Endodermal cell (in vitro differentiated cells): ENCODE results near the gene SPOCK1. TPM values are rescaled to one million over a fixed set of nuclear protein-coding genes. Genes with fewer than 3 reads are reported as not detected.

Source experiments
- DNase-seq: peaks from one replicate; pipeline ENCODE4 v3.0.0-alpha.2; 2017
- H3K27ac ChIP-seq: 2 replicates; pipeline ENCODE4 v1.5.1; 2013; ENCODE audit warnings: mild to moderate bottlenecking, low read depth, low read length, moderate library complexity
- H3K27me3 ChIP-seq: 2 replicates; pipeline ENCODE4 v1.6.1; 2013; ENCODE audit warnings: mild to moderate bottlenecking, low read length, moderate library complexity; ENCODE audit not compliant: insufficient read depth, control insufficient read depth, poor library complexity, severe bottlenecking
- H3K36me3 ChIP-seq: 2 replicates; pipeline ENCODE4 v1.7.0; 2013; ENCODE audit warnings: mild to moderate bottlenecking, low read length, moderate library complexity; ENCODE audit not compliant: control insufficient read depth, insufficient read depth
- H3K4me1 ChIP-seq: one replicate; pipeline ENCODE4 v1.7.0; 2013; ENCODE audit warnings: low read length; ENCODE audit not compliant: control insufficient read depth, insufficient read depth
- H3K4me3 ChIP-seq: 2 replicates; pipeline ENCODE4 v1.5.1; 2013; ENCODE audit warnings: mild to moderate bottlenecking, low read length, moderate library complexity
- H3K9ac ChIP-seq: 2 replicates; pipeline ENCODE4 v1.6.1; 2013; ENCODE audit warnings: mild to moderate bottlenecking, low read length, moderate library complexity; ENCODE audit not compliant: poor library complexity, severe bottlenecking; ENCODE audit errors: extremely low read depth
- H3K9me3 ChIP-seq: 2 replicates; pipeline ENCODE4 v1.6.1; 2013; ENCODE audit warnings: mild to moderate bottlenecking, low read length, moderate library complexity; ENCODE audit not compliant: control insufficient read depth
- H3K27ac Mint-ChIP-seq: 2 replicates; pipeline ENCODE4 v1.8.0; 2020; ENCODE audit warnings: mixed read lengths
- H3K27me3 Mint-ChIP-seq: 2 replicates; pipeline ENCODE4 v1.8.0; 2021; ENCODE audit warnings: mild to moderate bottlenecking, mixed read lengths; ENCODE audit not compliant: insufficient read depth
- H3K36me3 Mint-ChIP-seq: 2 replicates; pipeline ENCODE4 v1.8.0; 2020; ENCODE audit warnings: low read depth, mixed read lengths
- H3K4me1 Mint-ChIP-seq: 2 replicates; pipeline ENCODE4 v1.8.0; 2020; ENCODE audit warnings: mixed read lengths
- H3K4me3 Mint-ChIP-seq: 2 replicates; pipeline ENCODE4 v1.8.0; 2020; ENCODE audit warnings: mild to moderate bottlenecking, moderate library complexity, mixed read lengths
- H3K9me3 Mint-ChIP-seq: 2 replicates; pipeline ENCODE4 v1.8.0; 2020; ENCODE audit warnings: mild to moderate bottlenecking, mixed read lengths
- CTCF ChIP-seq: fragments of 200-600 bp; sonication (generic); conservative IDR thresholded peaks from 2 replicates; pipeline ENCODE4 v1.5.0; 2021; ENCODE audit warnings: antibody characterized with exemption, mild to moderate bottlenecking
- WGBS, 2 experiments: methylation state at CpG; one replicate each; pipeline versions ENCODE4 v1.1.5 to v1.1.7; 2013; ENCODE audit warnings: missing lambda C conversion rate in 2 of 2, mixed read lengths in 1 of 2; ENCODE audit not compliant: insufficient coverage in 1 of 2, insufficient read length in 1 of 2; 5-methylcytosine and 5-hydroxymethylcytosine counted together
- total RNA-seq, 2 donors: library from RNA; stranded (reverse); fragmentation: NEBNext Ultra II Directional in 1 of 2; extraction: Animal tissue kit (Norgen Biotek cat#: 25700) in 1 of 2; gene quantifications; 2 replicates in 1 of 2; 3 replicates in 1 of 2; pipeline ENCODE4 v1.2.1, GENCODE V29; 2021

SPOCK1 gene
- total RNA-seq, 2 donors from 2014 or later: 25.8 to 39.8 TPM

- H3K27ac ChIP-seq: no peak overlapping the region
- peaks cover 9% of the 10 kb centered on the region for H3K4me1 Mint-ChIP-seq
- peaks cover 16% of the 10 kb centered on the region for H3K27me3 Mint-ChIP-seq
- no peak for DNase-seq
- no peak for TF ChIP-seq CTCF
- H3K9me3 ChIP-seq: no peaks in the 10 kb centered on the region
- H3K4me1 ChIP-seq: no peaks in the 10 kb centered on the region
- H3K27ac Mint-ChIP-seq: no peak overlapping the region
- H3K9me3 Mint-ChIP-seq: no peaks in the 10 kb centered on the region
- H3K4me3 Mint-ChIP-seq: no peak overlapping the region
- H3K4me3 ChIP-seq: no peak overlapping the region
- no peaks in the 10 kb centered on the region for H3K36me3 ChIP-seq
- H3K27me3 ChIP-seq: no peaks in the 10 kb centered on the region
- no peaks in the 10 kb centered on the region for H3K36me3 Mint-ChIP-seq
- 87 to 95% methylated on average over 2 to 3 of the region's 3 CpGs for WGBS, 2 experiments
- no peak overlapping the region for H3K9ac ChIP-seq
These were observed 141.7 kb downstream of the SPOCK1 start for GRCh38 chr5:137357436-137357835.

DNA sequence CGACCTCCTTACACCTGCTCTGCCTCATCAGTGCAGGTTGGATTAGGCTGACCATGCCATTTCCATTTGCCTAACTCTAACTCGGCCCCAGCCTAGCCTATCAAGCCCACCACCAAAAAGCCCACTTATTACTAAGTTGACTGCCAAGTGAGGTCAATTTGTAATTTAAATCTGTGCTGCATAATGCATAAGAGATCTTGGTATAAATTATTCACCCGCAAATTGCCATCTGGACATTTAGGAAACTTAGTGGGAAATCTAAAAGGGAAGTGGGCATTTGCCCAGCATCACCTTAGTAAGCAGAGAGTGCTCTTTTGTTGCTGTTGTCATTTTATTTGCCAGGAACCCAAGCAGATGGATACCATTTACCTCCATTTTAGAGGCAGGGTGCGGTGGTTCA, 143.0 kb downstream of the SPOCK1 start:
- Histone ChIP-seq H3K9ac (no peak overlapping the region), H3K27me3 (no peaks in the 10 kb centered on the region), H3K27ac (no peak overlapping the region), H3K4me1 (no peaks in the 10 kb centered on the region), H3K9me3 (no peaks in the 10 kb centered on the region), H3K36me3 (no peaks in the 10 kb centered on the region), H3K4me3 (no peak overlapping the region)
- Mint-ChIP-seq H3K27ac (no peak overlapping the region), H3K36me3 (no peaks in the 10 kb centered on the region), H3K4me3 (no peak overlapping the region), H3K4me1 (peaks cover 11% of the 10 kb centered on the region), H3K9me3 (no peaks in the 10 kb centered on the region), H3K27me3 (peaks cover 16% of the 10 kb centered on the region)
- no peak for TF ChIP-seq CTCF
- WGBS, 2 experiments: 92 to 93% methylated on average over 3 to 4 of the region's 4 CpGs
- DNase-seq: no peak

- no peaks in the 10 kb centered on the region for H3K4me1 ChIP-seq
- H3K27me3 ChIP-seq: no peaks in the 10 kb centered on the region
- Mint-ChIP-seq H3K4me3 (no peak overlapping the region), H3K9me3 (no peaks in the 10 kb centered on the region), H3K27me3 (peaks cover 16% of the 10 kb centered on the region), H3K27ac (no peak overlapping the region), H3K4me1 (peaks cover 11% of the 10 kb centered on the region), H3K36me3 (no peaks in the 10 kb centered on the region)
- H3K4me3 ChIP-seq: no peak overlapping the region
- no peak for TF ChIP-seq CTCF
- DNase-seq: no peak
- H3K27ac ChIP-seq: no peak overlapping the region
- no peak overlapping the region for H3K9ac ChIP-seq
- no peaks in the 10 kb centered on the region for H3K9me3 ChIP-seq
- 84 to 96% methylated on average over 4 of the region's 4 CpGs for WGBS, 2 experiments
- H3K36me3 ChIP-seq: no peaks in the 10 kb centered on the region
These were observed 143.4 kb downstream of the SPOCK1 start for GRCh38 chr5:137355708-137356107.
